GM18517 (cell line): Measurements from ENCODE around the gene SLC5A10.

Experiments
- ATAC-seq: cut with Tn5 transposase; IDR thresholded peaks from one replicate; pipeline ENCODE4 v1.9.1; 2021; ENCODE audit warnings: mild to moderate bottlenecking, moderate library complexity; ENCODE audit not compliant: unreplicated experiment

The SLC5A10 gene

DNA sequence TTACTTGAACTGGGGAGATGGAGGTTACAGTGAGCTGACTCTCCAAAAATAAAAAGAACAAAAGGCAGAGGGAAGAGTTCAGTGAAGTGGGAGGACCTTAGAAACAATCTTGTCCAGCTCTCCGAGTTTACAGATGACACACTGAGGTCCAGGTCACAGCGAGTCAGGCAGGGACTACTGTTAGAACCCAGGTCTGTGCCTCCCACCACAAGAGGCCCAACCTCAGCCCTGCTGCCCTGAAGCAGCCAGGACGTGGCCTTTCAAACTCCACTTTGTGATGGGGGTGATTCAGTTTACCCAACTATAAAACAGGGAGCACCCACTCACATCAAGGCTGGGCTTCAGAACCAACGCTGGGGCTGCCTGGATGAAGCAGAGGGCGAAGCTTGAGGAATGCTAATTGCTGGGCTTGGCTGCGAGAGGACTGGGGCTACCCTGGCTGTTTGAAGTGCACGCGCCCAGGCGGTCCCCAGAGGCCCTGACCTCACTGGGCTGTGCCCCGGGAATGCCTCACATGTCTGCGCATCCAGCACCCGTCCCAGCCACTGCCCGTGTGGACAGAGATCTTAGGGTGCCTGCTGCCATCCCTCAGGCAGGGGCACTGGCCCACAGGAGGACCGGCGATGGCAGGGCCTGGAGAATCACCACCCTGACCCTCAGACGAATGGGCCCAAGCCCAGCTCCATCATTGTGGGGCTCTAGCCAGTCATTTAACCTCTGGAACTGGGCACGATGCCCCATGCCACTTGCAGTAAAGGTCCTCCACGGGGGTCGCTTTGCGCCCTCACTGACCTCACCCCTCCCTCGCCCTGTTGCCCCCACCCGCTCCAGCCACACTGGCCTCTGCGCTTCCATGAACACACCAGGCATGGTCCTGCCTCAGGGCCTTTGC, 11.4 kb downstream of the SLC5A10 start:
- ATAC-seq = no peak

DNA sequence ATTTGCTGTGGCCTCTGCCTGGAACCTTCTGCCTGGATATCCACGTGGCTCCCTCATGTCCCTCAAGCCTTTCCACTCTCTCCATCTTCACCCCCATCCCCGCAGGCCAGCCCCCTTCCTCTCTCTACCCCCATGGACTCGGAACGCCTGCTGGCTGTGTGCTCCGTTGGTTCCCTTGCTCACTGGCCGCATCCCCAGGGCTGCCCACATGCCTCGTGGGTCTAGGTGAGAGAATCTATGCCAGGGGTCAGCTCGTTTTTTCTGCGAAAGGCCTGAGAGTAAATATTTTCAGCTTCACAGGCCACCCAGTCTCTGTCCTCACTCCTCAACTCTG, 12.0 kb downstream of the SLC5A10 start:
- ATAC-seq = no peak

DNA sequence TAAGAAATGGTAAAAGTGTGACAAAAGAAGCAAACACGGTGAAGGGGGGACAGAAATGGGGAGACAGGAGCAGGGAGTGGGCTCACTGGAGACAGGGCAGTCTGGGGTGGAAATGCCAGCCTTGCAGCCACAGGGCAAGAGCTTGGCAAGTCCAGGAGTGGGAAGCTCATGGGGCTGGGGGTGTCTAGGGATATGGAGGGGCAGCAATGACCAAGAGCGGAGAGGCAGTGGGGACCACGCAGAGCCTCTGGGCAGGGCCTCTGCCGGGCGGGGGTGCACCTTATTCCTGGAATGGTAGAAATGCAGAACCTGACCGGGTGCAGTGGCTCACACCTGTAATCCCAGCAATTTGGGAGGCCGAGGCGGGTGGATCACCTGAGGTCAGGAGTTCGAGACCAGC, 12.6 kb downstream of the SLC5A10 start:
- ATAC-seq = no peak

DNA sequence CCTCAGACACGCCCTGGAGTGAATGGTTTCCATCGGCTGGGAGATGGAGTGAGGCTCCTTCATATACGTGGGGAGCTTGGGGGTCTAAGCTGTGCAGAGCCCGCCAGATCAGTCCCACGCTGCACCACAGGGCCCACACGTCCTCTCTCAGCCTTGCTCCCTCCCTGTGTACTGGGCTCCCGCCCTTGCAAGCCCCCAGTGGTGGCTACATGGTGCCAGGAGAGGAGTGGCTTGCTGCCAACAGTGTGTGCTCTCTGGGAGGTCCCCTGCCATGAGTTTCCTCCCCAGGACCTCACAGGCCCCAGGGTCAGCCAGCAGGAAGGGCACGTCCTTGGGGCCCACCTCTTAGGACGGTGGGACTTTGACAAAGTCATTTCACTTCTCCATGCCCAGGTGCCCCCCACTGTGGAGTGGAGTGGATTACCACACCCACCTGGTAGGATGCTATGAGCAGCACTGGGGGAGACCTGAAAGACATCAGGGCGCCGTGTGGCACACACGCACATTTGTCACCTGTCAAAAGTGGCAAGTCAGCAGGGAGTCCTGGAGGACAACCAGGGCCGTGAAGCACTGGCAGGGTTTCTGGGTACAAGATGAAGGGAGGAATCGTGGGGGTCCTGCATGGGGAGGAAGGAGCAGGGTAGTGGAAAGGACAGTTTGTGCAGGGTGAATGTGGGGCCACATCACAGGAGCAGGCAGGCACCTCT, 13.7 kb downstream of the SLC5A10 start:
- no peak for ATAC-seq

DNA sequence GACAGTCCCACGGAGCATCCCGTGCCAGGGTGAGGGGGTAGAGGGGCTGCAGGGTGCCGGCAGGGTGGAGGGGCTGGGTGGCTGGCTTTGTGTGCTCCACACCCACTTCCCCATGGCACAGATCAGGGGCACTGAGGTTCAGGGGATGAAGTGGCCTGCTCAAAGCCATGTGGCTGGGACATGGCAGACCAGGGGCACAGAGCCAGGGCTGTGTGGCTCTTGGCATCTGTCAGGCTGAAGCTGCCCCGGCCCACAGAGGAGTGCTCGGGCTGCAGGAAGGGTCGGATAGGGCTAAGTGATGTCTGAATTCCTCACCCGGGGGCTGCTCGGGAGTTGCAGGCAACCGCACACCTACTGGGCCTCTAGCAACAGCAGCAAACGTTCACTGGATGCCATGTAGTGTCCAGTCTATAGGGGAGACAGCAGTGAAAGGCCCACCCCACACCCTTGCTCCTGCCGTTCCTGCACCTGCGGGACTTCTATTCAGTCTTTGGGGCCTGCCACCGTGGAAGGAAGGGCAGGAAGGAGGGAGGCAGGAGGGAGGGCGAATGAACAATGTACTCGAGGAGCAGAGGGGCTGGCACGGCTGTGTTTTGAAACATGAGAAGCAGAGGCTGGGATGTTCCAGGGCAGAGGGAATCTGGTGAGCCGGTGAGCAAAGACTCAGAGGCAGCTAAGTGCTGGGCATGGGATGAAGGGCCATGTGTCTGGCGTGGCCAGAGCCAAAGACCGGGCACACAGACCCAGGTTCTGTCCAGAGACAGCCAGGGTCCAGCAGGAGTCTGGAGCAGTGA, 15.1 kb downstream of the SLC5A10 start:
- no peak for ATAC-seq

DNA sequence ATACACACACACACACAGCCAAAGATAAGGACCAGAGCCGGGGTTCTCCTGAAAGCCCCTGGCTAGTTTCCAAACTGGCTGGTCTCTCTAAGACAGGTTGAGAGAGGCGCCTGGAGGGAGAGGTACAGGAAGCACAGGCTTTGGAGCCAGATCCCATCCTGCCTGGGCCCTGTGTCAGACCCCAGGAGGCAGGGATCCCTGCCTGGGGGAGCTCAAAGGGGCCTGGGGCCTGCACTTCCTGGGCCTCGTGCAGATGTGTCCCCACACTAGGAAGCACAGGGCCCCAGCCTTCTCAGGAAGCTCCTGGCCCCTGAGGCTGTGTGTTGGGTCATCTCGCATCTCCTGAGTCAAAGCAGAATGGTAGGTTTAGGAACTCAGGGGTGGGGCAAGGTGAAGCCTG, 16.0 kb downstream of the SLC5A10 start:
- ATAC-seq = no peak

DNA sequence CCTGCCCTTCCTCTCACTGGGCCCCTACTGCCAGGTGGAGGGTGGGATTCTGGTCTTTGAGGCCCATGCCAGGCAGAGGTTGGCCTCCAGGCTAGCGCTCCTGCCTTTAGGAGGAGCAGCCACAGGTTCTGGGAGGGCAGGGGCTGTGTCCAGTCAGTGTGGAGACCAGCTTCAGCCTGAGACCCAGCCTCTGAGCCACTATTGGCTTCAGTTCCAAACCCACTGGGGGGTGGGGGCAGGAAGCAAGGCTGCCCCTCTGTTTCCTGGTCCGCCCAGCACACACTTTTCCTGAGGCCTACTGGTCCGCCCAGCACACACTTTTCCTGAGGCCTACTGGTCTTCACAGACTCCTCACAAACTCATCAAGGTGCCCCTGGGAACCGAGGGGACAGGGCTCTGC, 16.4 kb downstream of the SLC5A10 start:
- no peak for ATAC-seq

DNA sequence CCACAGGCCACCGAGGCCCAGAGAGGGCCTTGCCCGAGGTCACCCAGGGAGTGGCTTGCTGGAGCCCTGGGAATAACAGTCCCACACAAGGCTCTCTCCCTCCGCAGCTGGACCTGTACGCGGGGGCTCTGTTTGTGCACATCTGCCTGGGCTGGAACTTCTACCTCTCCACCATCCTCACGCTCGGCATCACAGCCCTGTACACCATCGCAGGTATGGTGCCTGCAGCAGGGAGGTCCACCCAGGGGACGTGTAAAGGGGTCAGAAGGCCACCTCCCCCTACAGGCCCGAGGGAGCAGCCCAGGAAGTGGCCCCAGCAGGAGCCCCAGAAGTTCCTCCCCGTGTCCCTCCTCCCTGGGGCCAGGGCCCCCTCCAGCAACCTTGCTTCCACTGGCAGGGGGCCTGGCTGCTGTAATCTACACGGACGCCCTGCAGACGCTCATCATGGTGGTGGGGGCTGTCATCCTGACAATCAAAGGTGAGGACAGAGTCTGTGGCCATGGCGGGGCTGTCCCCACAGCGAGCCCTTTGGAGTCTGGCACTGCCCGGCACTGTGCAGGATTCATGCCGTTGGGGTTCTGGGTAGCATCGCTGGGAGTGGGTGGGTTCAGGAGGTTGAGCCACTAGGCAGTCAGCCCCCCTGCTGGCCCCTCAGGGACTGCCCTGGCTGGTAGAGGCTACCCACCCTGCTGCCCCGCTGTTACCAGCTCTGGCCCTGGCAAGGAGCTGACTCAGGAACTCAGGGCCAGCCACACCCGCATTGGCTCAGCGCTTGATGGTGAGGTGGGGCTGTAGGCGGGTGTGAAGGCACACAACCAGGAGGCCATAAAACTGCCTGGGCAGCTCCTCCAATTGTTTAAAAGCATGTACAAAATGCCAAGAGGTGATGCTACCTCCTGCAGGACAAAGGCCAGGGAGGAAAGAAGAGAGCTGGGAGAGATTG, 17.3 kb downstream of the SLC5A10 start:
- ATAC-seq = no peak

DNA sequence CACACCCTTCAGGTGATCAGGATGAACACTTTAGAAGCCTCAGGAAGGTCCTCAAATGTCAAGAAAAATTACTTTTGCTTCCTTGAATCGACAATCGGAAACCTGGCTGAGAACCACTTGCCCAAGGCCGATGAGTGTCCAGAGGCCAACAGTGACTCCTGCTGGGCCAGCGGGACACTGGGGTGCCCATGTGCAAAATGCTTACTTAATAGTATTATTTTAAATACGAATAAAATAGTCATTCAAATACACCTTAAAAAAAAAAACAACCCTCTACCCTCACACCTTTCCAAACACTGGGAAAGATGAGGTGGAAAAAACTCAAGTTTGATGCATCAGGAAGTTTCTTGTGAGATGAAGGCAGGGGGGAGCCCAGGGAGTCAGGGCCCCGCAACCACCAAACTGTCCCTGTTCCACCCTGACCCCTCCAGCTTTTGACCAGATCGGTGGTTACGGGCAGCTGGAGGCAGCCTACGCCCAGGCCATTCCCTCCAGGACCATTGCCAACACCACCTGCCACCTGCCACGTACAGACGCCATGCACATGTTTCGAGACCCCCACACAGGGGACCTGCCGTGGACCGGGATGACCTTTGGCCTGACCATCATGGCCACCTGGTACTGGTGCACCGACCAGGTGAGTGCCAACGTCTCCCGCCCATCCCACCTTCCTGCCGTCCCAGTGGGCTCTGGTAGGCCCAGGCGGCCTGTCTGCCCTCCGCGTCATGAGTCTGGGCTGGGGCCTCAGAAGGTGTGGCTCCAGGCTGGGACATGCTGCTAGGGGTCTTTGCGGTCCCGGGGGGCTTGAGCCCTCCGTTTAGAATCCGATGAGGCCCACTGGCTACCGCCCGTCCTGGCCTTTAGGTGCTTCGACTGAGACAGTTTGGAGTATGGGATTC, 18.9 kb downstream of the SLC5A10 start:
- ATAC-seq = no peak

DNA sequence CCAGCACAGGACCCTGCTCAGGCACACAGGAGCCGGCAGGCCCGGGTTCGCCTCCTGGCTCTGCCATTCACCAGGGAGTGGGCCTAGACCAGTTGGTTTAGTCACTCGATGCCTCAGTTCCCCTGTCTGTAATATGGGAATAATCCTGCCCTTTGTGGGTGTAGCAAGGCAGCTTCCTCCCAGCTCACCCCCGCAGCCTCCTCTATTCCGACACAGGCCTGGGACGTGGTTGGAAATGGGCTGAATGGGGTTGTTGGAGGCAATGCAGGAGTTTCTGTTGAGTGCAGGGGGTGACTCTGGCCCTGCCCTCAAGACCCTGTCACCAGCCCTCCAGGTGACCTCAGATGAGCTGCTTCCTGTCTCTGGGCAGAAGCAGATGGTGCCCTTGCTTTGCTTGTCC, 19.8 kb downstream of the SLC5A10 start:
- ATAC-seq = no peak

DNA sequence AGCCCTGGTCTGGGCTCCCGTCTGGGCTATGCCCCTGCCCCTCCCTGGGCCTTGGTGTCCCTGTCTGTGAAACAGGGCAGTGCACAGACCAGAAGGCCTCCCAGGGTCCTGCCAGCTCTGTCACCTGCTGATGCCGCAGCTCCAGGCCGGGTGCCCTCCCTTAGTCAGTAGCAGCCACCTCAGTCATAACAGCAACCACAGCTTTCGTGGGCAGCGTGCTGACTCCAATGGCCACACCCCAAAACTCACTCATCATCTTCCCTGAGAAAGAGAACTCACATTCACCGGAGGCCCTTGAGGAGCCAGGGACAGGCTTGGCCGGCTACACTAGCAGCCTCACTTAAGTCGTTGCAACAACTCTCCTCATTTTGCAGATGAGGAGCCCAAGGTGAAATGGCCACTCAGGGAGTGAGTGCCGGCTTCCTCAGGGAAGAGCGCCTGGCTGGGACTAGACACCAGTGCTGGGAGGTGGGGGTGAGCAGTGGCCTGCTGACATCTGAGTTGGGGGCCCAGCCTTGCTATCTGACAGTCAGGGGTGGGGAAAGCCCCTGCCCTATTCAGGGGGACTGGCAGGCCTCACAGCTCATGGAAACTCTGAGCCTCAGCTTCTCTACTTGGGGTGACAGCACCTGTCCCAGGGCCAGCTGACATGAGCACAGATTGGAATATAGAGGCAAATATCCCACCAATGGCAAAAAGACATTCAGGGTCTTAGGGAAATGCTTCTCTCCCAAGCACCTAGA, 22.6 kb downstream of the SLC5A10 start:
- no peak for ATAC-seq

DNA sequence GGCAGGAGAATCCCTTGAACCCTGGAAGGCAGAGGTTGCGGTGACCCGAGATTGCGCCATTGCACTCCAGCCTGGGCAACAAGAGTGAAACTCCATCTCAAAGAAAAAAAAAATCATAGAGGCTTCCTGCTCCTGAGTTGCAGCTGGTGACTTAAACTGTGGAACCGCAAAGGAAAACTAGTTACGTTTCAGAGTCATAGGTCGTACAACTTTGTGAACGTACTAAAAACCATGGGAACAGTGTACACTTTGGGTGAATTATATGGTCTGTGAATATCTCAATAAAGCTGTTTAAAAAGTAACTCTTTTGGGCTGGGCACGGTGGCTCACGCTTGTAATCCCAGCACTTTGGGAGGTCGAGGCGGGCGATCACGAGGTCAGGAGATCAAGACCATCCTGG, 23.6 kb downstream of the SLC5A10 start:
- ATAC-seq = no peak

DNA sequence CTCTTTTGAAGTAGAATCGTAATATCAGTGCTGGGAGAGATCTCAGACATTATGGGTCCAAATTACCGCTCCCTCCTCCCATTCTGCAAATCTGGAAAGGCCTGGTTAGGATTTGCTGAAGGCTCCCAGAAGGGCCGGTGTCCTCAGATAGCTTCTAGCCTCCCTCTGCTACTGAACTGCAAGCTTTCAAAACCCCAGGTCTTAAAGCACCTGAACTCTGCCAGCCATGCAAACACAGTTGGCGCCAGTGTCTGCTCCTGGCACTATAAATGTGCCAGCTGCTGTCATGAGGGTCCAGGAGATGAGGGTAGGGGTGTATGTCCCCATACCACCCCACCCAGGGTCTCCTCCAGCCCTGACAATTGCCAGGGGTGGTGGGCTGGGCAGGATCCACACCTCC, 24.2 kb downstream of the SLC5A10 start:
- no peak for ATAC-seq

DNA sequence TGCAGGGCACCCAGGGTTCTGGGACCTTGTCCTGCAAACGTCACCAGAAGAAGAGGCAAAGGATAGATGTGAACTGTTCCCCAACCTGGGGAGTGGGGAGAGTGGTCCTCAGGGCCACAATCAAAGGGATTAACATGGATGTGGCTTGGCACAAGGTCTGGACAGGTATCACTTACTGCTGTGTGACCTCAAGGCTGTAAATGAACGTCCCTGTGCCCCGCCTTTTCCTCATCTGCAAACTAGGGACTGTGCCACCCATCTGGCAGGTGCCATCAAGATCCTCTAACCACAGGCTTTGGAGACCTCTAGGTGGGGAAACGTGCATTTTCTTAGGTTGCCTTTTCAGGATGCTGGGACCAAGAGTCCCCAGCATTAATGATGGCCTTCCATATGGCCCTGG, 25.1 kb downstream of the SLC5A10 start:
- ATAC-seq = no peak

DNA sequence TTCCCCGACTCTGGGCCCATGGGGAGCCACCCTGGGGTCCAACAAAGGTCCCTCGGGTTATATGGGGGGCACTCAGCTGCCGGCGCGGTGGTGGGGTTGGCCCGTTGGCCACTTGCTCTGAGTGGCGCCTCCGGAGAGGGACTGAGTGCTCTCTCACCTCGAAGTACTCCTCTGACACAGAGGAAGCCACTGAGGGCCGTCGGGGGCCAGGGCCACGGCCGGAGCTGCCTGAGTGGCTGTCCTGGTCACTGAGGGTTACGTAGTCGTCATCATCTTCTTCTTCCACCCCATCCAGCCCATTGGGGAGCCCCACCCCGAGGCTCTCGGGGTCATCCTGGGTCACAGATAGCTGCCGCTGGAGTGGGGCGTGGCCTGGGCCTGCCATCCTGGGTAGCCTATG, 25.7 kb downstream of the SLC5A10 start:
- no peak for ATAC-seq

DNA sequence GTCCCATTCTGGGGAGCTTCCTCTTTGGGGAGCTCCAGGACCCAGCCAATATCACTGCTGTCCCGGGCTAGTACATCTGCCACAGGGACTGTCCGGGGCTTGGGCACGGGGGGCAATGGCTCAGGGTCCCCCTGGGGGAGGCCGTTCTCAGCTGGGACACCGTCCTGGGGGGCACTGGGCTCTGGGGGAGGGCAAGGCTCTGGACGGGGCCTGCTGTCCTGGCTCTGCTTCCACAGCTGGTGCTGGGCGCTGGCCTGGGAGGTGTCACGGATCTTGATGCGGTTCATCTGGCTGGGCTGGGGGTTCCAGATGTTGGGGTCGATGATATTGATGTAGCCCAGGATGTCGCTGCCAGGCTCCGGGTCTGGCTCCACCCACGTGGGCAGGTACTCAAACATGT, 26.1 kb downstream of the SLC5A10 start:
- no peak for ATAC-seq

DNA sequence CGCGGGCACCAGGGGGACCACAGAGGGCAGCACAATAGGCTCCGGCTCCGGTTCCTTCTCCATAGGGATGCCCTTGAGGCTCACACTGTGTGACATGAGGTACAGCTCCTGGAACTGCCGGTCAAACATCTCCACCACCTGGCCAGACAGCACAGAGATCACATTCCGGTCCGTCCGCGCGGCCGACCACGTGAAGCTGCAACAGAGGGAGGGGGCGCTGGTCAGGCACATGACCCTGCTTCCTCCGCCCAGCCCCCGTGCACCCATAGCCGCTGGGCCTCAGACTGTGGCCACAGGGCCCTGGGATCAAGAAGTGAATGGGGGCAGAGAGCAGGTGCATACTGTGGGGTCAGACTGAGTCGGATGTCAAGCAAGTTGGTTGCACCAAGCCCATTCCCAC, 26.7 kb downstream of the SLC5A10 start:
- ATAC-seq = no peak

DNA sequence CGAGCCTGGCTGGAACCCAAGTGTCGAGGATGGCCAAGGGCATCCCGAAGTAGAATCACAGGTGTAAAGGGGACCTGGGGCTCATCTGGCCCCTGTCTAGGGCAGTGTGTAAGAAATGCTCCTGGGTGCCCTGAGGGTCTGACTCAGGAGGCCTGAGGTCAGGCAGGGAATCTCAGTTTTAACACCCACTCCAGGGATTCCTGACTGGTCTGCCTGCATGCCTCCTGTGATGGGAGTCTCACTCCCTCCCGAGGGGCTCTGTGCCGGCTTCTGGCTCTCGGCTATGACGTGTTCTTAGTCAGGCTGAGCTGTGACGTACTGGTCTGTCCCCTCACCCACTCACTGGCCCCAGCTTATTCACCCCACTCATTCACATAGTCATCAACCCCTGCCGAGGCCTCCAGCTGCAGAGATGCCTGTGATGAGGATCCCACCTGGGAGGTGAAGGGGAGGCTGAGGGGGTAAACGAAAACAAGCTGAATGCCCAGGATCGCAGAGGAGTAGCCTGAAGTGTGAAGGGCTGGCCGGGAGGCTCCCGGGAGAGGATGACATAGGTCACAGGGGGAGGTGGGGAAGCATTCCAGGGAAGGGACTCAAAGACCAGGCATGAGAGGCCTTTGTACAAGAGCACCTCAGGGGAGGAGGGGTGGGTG, 28.8 kb downstream of the SLC5A10 start:
- ATAC-seq = no peak

DNA sequence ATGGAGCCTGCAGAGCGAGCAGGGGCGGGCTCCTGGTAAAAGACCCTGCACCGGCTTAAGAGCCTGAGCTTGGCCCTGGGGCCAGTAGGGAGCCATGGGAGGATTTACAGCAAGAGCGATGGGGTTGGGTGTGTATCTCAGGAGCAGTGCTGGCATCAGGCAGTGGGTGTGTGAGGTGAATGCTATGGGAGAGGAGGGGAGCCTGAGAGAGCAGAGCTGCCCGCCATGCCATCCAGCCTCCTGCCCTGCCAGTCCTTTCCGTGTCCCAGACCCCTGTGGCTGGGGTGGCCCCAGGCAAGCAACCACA, 29.3 kb downstream of the SLC5A10 start:
- no peak for ATAC-seq
